Measurements from ENCODE around the gene KLF1.

- TF ChIP-seq FOXP1 (IDR thresholded peaks at IDR 0.05) (no peak), FOXP1 (CRISPR knock-in tag; IDR thresholded peaks at IDR 0.05) (no peak), GABPB1 (CRISPR knock-in tag; IDR thresholded peaks at IDR 0.05) (no peak), POLR2AphosphoS5 (IDR thresholded peaks at IDR 0.05; ENCODE audit: low read depth, low read length) (no peak), SUZ12 (IDR thresholded peaks at IDR 0.05; ENCODE audit: low read depth, low read length) (no peak), TARDBP (CRISPR knock-in tag; IDR thresholded peaks at IDR 0.05) (no peak), HNRNPH1 (optimal IDR thresholded peaks at IDR 0.05; ENCODE audit: low read depth, low read length) (no peak)
Measured at GRCh38 chr19:12837225-12837624, 49.8 kb downstream of the KLF1 start.
